GM18873 (cell line): Measurements from ENCODE around the gene NSMF.

ENCODE experiments used
- ATAC-seq: cut with Tn5 transposase; IDR thresholded peaks from one replicate; pipeline ENCODE4 v1.9.1; 2021; ENCODE audit warnings: mild to moderate bottlenecking, moderate library complexity, moderate number of reproducible peaks; ENCODE audit not compliant: unreplicated experiment, low FRiP score

Gene NSMF

GRCh38 chr9:137434498-137435380 is 24.4 kb downstream of the NSMF start:
- ATAC-seq: no peak

- no peak for ATAC-seq
Measured at GRCh38 chr9:137433916-137434431, 25.2 kb downstream of the NSMF start.

- ATAC-seq: no peak
Measured at GRCh38 chr9:137433349-137433915, 25.7 kb downstream of the NSMF start.

GRCh38 chr9:137432687-137433348 is 26.3 kb downstream of the NSMF start:
- no peak for ATAC-seq

- ATAC-seq: no peak
Measured at GRCh38 chr9:137431416-137431931, 27.7 kb downstream of the NSMF start.

- ATAC-seq: no peak
Measured at GRCh38 chr9:137430723-137431415, 28.3 kb downstream of the NSMF start.

- ATAC-seq: no peak
Measured at GRCh38 chr9:137429974-137430722, 29.0 kb downstream of the NSMF start.

- ATAC-seq: no peak
Measured at GRCh38 chr9:137429546-137429890, 29.6 kb downstream of the NSMF start.

- ATAC-seq: no peak
Measured at GRCh38 chr9:137428841-137429545, 30.1 kb downstream of the NSMF start.

- ATAC-seq: no peak
Measured at GRCh38 chr9:137428311-137428630, 30.9 kb downstream of the NSMF start.

- ATAC-seq: no peak
Measured at GRCh38 chr9:137427454-137428310, 31.5 kb downstream of the NSMF start.

- no peak for ATAC-seq
Measured at GRCh38 chr9:137426018-137426681, 33.0 kb downstream of the NSMF start.

- ATAC-seq: peak; percentile 21
Measured at GRCh38 chr9:137423514-137424291, 35.4 kb downstream of the NSMF start.

- ATAC-seq: peak; percentile 71
Measured at GRCh38 chr9:137422604-137423513, 36.3 kb downstream of the NSMF start, which contains the start of the genes EXD3 and NOXA1. Gene EXD3 (minus strand): TSS chr9:137423162. CDS start chr9:137395357, 27,805 bp downstream. Gene NOXA1 (plus strand): TSS chr9:137423393. CDS start chr9:137423530, 137 bp downstream.

- no peak for ATAC-seq
Measured at GRCh38 chr9:137421838-137422603, 37.1 kb downstream of the NSMF start.
